Liver (tissue), 9 donors: ENCODE measurements around the gene PEX7. TPM values are rescaled to one million over a fixed set of nuclear protein-coding genes. Genes with fewer than 3 reads are reported as not detected.

ENCODE experiments used
- DNase-seq: peaks from one replicate; pipeline ENCODE4 v3.0.0-alpha.2; 2017; ENCODE audit warnings: low spot score
- H3K27ac ChIP-seq, 2 donors: one replicate each; pipeline ENCODE4 v1.7.0; 2013; ENCODE audit warnings: inconsistent platforms in 2 of 2, low read length in 2 of 2, control low read depth in 1 of 2, low read depth in 1 of 2, mild to moderate bottlenecking in 1 of 2
- H3K27me3 ChIP-seq, 4 donors: one replicate each; pipeline versions ENCODE4 v1.6.1 to v1.7.0; 2013; ENCODE audit warnings: low read length in 3 of 4, inconsistent platforms in 1 of 4, mild to moderate bottlenecking in 1 of 4, moderate library complexity in 1 of 4; ENCODE audit not compliant: control insufficient read depth in 4 of 4, insufficient read depth in 4 of 4
- H3K36me3 ChIP-seq, 4 donors: one replicate each; pipeline versions ENCODE4 v1.6.1 to v1.7.0; 2013; ENCODE audit warnings: low read length in 3 of 4, mild to moderate bottlenecking in 3 of 4, low read depth in 1 of 4, moderate library complexity in 1 of 4; ENCODE audit not compliant: control insufficient read depth in 4 of 4, insufficient read depth in 3 of 4
- H3K4me1 ChIP-seq, 4 donors: one replicate each; pipeline versions ENCODE4 v1.6.1 to v1.7.0; 2013; ENCODE audit warnings: low read length in 3 of 4, mild to moderate bottlenecking in 3 of 4, moderate library complexity in 1 of 4; ENCODE audit not compliant: control insufficient read depth in 4 of 4, insufficient read depth in 4 of 4
- H3K4me3 ChIP-seq, 3 donors: one replicate each; pipeline versions ENCODE4 v1.6.1 to v1.7.0; 2013; ENCODE audit warnings: low read length in 3 of 3, control low read depth in 1 of 3, low read depth in 1 of 3, mild to moderate bottlenecking in 1 of 3
- H3K9ac ChIP-seq, 2 donors: one replicate each; pipeline ENCODE4 v1.7.0; 2013; ENCODE audit warnings: low read length in 2 of 2, mild to moderate bottlenecking in 2 of 2, moderate library complexity in 2 of 2, control low read depth in 1 of 2, low read depth in 1 of 2
- H3K9me3 ChIP-seq, 4 donors: one replicate each; pipeline versions ENCODE4 v1.6.1 to v1.7.0; 2013; ENCODE audit warnings: low read length in 3 of 4; ENCODE audit not compliant: control insufficient read depth in 4 of 4
- ATF3 ChIP-seq: IDR thresholded peaks from 2 replicates; pipeline ENCODE4 v1.6.1; 2016; ENCODE audit warnings: antibody characterized with exemption
- CTCF ChIP-seq: fragments of 150-350 bp; IDR thresholded peaks from 2 replicates; pipeline ENCODE4 v1.5.1; 2017; ENCODE audit warnings: improper control_type of control experiment, low read depth, low read length; ENCODE audit not compliant: missing input control
- EGR1 ChIP-seq, 2 donors: IDR thresholded peaks; 2 replicates each; pipeline ENCODE4 v1.6.1; 2016 to 2018; ENCODE audit warnings: antibody characterized with exemption in 2 of 2, low read depth in 2 of 2
- FOXA1 ChIP-seq: IDR thresholded peaks from 2 replicates; pipeline ENCODE4 v1.6.1; 2016; ENCODE audit warnings: antibody characterized with exemption
- FOXA2 ChIP-seq: IDR thresholded peaks from 2 replicates; pipeline ENCODE4 v1.6.1; 2016; ENCODE audit warnings: antibody characterized with exemption
- JUND ChIP-seq, 2 donors: IDR thresholded peaks; 2 replicates each; pipeline ENCODE4 v1.6.1; 2016; ENCODE audit warnings: antibody characterized with exemption in 2 of 2
- RXRA ChIP-seq, 2 donors: IDR thresholded peaks; 2 replicates each; pipeline ENCODE4 v1.6.1; 2017 to 2018; ENCODE audit warnings: antibody characterized with exemption in 2 of 2, mild to moderate bottlenecking in 1 of 2
- SP1 ChIP-seq: IDR thresholded peaks from 2 replicates; pipeline ENCODE4 v1.6.1; 2018; ENCODE audit warnings: antibody characterized with exemption, mild to moderate bottlenecking
- TAF1 ChIP-seq: conservative IDR thresholded peaks from 2 replicates; pipeline ENCODE4 v1.6.1; 2016; ENCODE audit warnings: antibody characterized with exemption, mild to moderate bottlenecking
- ZBTB33 ChIP-seq: IDR thresholded peaks from 2 replicates; pipeline ENCODE4 v1.6.1; 2016; ENCODE audit warnings: antibody characterized with exemption
- WGBS: extraction: QIAGEN DNeasy Blood & Tissue Kit; methylation state at CpG from one replicate; pipeline ENCODE4 v1.1.7; 2013; 5-methylcytosine and 5-hydroxymethylcytosine counted together
- polyA plus RNA-seq, 2 donors: library from polyadenylated mRNA; stranded (reverse) in 1 of 2; unstranded in 1 of 2; fragments of 200-250 nt in 1 of 2; fragments of >200 nt in 1 of 2; fragmentation: Nextera tagmentation in 1 of 2; extraction: Ambion mirVana in 1 of 2; gene quantifications; one replicate each; pipeline versions ENCODE4 v1.2.1 to v1.2.3, GENCODE V29; 2013 to 2015
- total RNA-seq, 2 donors: library from RNA; depleted of rRNA; stranded (reverse); fragments of >200 nt; gene quantifications; one replicate each; pipeline ENCODE4 v1.2.3, GENCODE V29; 2014
- TF ChIP-seq, protein P1 (sequence below): IDR thresholded peaks from 2 replicates; pipeline ENCODE4 v1.6.1; 2016; ENCODE audit warnings: antibody characterized with exemption
- donor health status: healthy.
- donor health status: healthy.
- donor health status: healthy.
- donor health status: healthy.
- donor health status: healthy.

The PEX7 gene
- total and polyA plus RNA-seq, 4 donors = 5.2 to 7.5 (median 6.2) TPM

DNA sequence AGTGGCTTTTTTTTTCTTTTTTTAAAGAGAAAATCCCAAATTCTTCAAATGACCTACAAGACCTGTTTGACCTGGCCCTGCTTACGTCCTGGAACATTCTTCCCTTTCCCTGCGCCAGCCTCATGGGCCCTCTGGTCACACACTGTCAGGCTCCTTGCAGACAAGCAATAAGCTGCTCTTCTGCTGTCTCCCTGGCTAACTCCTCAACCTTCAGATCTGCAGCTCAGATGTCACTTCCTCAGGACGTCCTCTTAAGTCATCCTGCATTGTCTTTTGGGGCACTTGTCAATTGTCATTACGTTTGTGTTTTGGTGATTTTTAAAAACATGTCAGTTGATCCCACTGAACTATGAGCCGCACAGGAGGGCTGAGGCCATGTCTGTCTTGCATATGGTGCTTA is 70.8 kb downstream of the PEX7 start (continued):
- no peak for TF ChIP-seq ZBTB33
- TF ChIP-seq JUND (IDR thresholded peaks at IDR 0.05) = no peak
- no peak for TF ChIP-seq TAF1
- TF ChIP-seq EGR1 (IDR thresholded peaks at IDR 0.05; ENCODE audit: low read depth in 2 of 2) = no peak
- TF ChIP-seq RXRA (IDR thresholded peaks at IDR 0.05) = no peak
- TF ChIP-seq FOXA1 = no peak

- no peaks in the 10 kb centered on the region for H3K9me3 ChIP-seq
- H3K36me3 ChIP-seq = peaks cover 0 to 7% (median under 1%) of the 10 kb centered on the region in 4 donors
- no peaks in the 10 kb centered on the region for H3K27me3 ChIP-seq
- no peak for TF ChIP-seq CTCF
- TF ChIP-seq, protein P1, sequence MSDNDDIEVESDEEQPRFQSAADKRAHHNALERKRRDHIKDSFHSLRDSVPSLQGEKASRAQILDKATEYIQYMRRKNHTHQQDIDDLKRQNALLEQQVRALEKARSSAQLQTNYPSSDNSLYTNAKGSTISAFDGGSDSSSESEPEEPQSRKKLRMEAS = no peak
- TF ChIP-seq ATF3 = no peak
- TF ChIP-seq ZBTB33 = no peak
- no peak overlapping the region for H3K4me3 ChIP-seq
- 88% methylated on average over 3 of the region's 3 CpGs for WGBS
- H3K4me1 ChIP-seq = no peaks in the 10 kb centered on the region
- no peak for DNase-seq
- H3K9ac ChIP-seq = no peak overlapping the region
- H3K27ac ChIP-seq = no peak overlapping the region
These were observed 73.5 kb downstream of the PEX7 start for GRCh38 chr6:136895901-136896300.

DNA sequence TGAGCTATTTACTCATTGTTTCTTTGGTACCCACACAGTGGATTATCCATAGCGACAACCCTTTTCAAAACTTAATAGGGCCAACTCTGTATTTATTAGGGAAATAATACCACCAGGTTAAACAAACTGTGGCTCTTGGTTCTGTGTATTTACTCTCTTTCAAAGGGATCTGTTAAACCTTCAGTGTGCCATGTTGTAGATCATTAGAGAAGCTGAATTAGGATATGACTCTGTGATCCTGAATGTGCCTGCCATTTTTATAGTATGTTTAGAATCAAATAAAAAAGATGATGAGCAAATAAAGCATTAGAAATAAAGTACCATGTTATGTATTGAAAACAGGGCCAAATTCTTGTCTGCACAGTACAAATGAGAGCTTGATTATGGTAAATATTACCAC is 74.7 kb downstream of the PEX7 start:
- H3K27ac ChIP-seq = no peak overlapping the region
- H3K4me3 ChIP-seq = no peak overlapping the region
- DNase-seq = no peak
- H3K36me3 ChIP-seq = peaks cover 0 to 9% (median 4%) of the 10 kb centered on the region in 4 donors
- no peaks in the 10 kb centered on the region for H3K9me3 ChIP-seq
- no peaks in the 10 kb centered on the region for H3K4me1 ChIP-seq
- 96% methylated on average over 1 of the region's 1 CpG for WGBS
- H3K9ac ChIP-seq = no peak overlapping the region
- H3K27me3 ChIP-seq = no peaks in the 10 kb centered on the region
- no peak for TF ChIP-seq SP1
- no peak for TF ChIP-seq FOXA2
